ENCODE data around the gene TRIM39.

DNA sequence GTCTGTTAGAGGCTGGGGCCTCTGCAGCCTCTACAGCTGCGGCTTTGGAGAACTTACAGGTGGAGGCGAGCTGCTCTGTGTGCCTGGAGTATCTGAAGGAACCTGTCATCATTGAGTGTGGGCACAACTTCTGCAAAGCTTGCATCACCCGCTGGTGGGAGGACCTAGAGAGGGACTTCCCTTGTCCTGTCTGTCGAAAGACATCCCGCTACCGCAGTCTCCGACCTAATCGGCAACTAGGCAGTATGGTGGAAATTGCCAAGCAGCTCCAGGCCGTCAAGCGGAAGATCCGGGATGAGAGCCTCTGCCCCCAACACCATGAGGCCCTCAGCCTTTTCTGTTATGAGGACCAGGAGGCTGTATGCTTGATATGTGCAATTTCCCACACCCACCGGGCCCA, 2.6 kb downstream of the TRIM39 start:
- TF ChIP-seq, protein P1, sequence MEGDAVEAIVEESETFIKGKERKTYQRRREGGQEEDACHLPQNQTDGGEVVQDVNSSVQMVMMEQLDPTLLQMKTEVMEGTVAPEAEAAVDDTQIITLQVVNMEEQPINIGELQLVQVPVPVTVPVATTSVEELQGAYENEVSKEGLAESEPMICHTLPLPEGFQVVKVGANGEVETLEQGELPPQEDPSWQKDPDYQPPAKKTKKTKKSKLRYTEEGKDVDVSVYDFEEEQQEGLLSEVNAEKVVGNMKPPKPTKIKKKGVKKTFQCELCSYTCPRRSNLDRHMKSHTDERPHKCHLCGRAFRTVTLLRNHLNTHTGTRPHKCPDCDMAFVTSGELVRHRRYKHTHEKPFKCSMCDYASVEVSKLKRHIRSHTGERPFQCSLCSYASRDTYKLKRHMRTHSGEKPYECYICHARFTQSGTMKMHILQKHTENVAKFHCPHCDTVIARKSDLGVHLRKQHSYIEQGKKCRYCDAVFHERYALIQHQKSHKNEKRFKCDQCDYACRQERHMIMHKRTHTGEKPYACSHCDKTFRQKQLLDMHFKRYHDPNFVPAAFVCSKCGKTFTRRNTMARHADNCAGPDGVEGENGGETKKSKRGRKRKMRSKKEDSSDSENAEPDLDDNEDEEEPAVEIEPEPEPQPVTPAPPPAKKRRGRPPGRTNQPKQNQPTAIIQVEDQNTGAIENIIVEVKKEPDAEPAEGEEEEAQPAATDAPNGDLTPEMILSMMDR (IDR thresholded peaks at IDR 0.05) = no peak
- TF ChIP-seq POLR2A (IDR thresholded peaks at IDR 0.05) = no peak
